H1 (cell line): ENCODE results near the gene MAP6. TPM values are rescaled to one million over a fixed set of nuclear protein-coding genes. Genes with fewer than 3 reads are reported as not detected.

Experiments used
- CTCF ChIA-PET: fragments of 300-600 bp; sonication (Branson Sonifier 250); formaldehyde crosslinking; loops from one replicate; lab custom pipeline; 2021; ENCODE audit not compliant: partially characterized antibody; lab: Charles Lee
- POLR2A ChIA-PET: fragments of 300-600 bp; sonication (Branson Sonifier 250); formaldehyde crosslinking; loops from one replicate; lab custom pipeline; 2021; ENCODE audit warnings: inconsistent platforms; ENCODE audit not compliant: partially characterized antibody; lab: Charles Lee
- DNase-seq, 2 experiments: peaks; one replicate each; pipeline versions ENCODE4 v3.0.0 to v3.0.0-alpha.2; 2010 to 2022; ENCODE audit warnings: low spot score in 2 of 2, low read depth in 1 of 2, mixed read lengths in 1 of 2
- FAIRE-seq: peaks from 2 replicates; lab custom pipeline; 2011; peaks lifted over from hg19 to GRCh38; lab: Jason Lieb, UNC
- H2AFZ ChIP-seq: 2 replicates; pipeline ENCODE4 v1.8.1; 2012; ENCODE audit warnings: low read length, inconsistent platforms
- H2AK5ac ChIP-seq: 2 replicates; pipeline ENCODE4 v1.6.1; 2013; ENCODE audit warnings: low read depth, low read length
- H2BK120ac ChIP-seq: replicated peaks from 2 replicates; pipeline ENCODE3; 2013; ENCODE audit warnings: low read depth, low read length, inconsistent platforms
- H2BK12ac ChIP-seq: 2 replicates; pipeline ENCODE4 v1.6.1; 2013; ENCODE audit warnings: low read depth, low read length
- H2BK15ac ChIP-seq: 2 replicates; pipeline ENCODE4 v1.6.1; 2013; ENCODE audit warnings: low read length
- H2BK20ac ChIP-seq: 2 replicates; pipeline ENCODE4 v1.6.1; 2013; ENCODE audit warnings: low read length
- H2BK5ac ChIP-seq: 2 replicates; pipeline ENCODE4 v1.6.1; 2013; ENCODE audit warnings: low read depth, low read length
- H3K14ac ChIP-seq: 2 replicates; pipeline ENCODE4 v1.6.1; 2013; ENCODE audit warnings: inconsistent platforms; ENCODE audit not compliant: insufficient read length
- H3K18ac ChIP-seq: 2 replicates; pipeline ENCODE4 v1.6.1; 2013; ENCODE audit warnings: low read length; ENCODE audit errors: extremely low read depth
- H3K23ac ChIP-seq: 2 replicates; pipeline ENCODE4 v1.6.1; 2013; ENCODE audit warnings: inconsistent platforms; ENCODE audit not compliant: insufficient read length
- H3K23me2 ChIP-seq: 2 replicates; pipeline ENCODE4 v1.6.1; 2013; ENCODE audit warnings: low read depth, low read length
- H3K27ac ChIP-seq: 2 replicates; pipeline ENCODE4 v1.6.1; 2011; ENCODE audit warnings: low read depth, low read length, inconsistent platforms
- H3K27me3 ChIP-seq, 4 experiments: replicated peaks in 1 of 4; 1 replicate in 1 of 4; 2 replicates in 3 of 4; pipeline versions ENCODE4 v1.6.1 to v1.8.1; 2011 to 2013; ENCODE audit warnings: low read length in 3 of 4, mild to moderate bottlenecking in 3 of 4, inconsistent platforms in 2 of 4, mixed read lengths in 2 of 4, moderate library complexity in 1 of 4; ENCODE audit not compliant: control insufficient read depth in 3 of 4, insufficient read depth in 3 of 4; ENCODE audit errors: extremely low read depth in 1 of 4
- H3K36me3 ChIP-seq, 4 experiments: 2 replicates each; pipeline versions ENCODE4 v1.6.1 to v1.8.1; 2011 to 2013; ENCODE audit warnings: mild to moderate bottlenecking in 4 of 4, low read length in 3 of 4, moderate library complexity in 2 of 4, control low read depth in 1 of 4, inconsistent platforms in 1 of 4; ENCODE audit not compliant: insufficient read depth in 4 of 4, control insufficient read depth in 2 of 4
- H3K4ac ChIP-seq: replicated peaks from 2 replicates; pipeline ENCODE3; 2013; ENCODE audit warnings: low read length, low read depth, mixed read lengths, inconsistent platforms; ENCODE audit not compliant: insufficient read length
- H3K4me1 ChIP-seq, 4 experiments: replicated peaks in 1 of 4; 1 replicate in 1 of 4; 2 replicates in 3 of 4; pipeline versions ENCODE4 v1.6.1 to v1.8.1; 2011 to 2013; ENCODE audit warnings: low read length in 3 of 4, inconsistent platforms in 2 of 4, mixed read lengths in 1 of 4; ENCODE audit not compliant: insufficient read depth in 4 of 4, control insufficient read depth in 3 of 4
- H3K4me2 ChIP-seq, 2 experiments: 2 replicates each; pipeline versions ENCODE4 v1.6.1 to v1.8.1; 2011 to 2013; ENCODE audit warnings: low read depth in 2 of 2, low read length in 2 of 2, control low read depth in 1 of 2, inconsistent platforms in 1 of 2, mild to moderate bottlenecking in 1 of 2; ENCODE audit not compliant: insufficient read depth in 1 of 2
- H3K4me3 ChIP-seq, 4 experiments: fragments of 200-600, 300-600 bp in 1 of 4; sonication (generic), shearing (Covaris generic), sonication (Bioruptor Twin) in 1 of 4; 2 replicates each; pipeline versions ENCODE4 v1.5.1 to v1.8.1; 2011 to 2016; ENCODE audit warnings: low read length in 4 of 4, low read depth in 3 of 4, control low read depth in 2 of 4, inconsistent platforms in 2 of 4, mild to moderate bottlenecking in 2 of 4, mixed read lengths in 1 of 4, moderate library complexity in 1 of 4; ENCODE audit not compliant: insufficient read depth in 2 of 4; ENCODE audit errors: extremely low read depth in 1 of 4
- H3K56ac ChIP-seq: replicated peaks from 2 replicates; pipeline ENCODE3; 2013; ENCODE audit warnings: low read depth, mild to moderate bottlenecking, mixed read lengths, low read length, inconsistent platforms; ENCODE audit not compliant: insufficient read length
- H3K79me1 ChIP-seq: 2 replicates; pipeline ENCODE4 v1.6.1; 2013; ENCODE audit warnings: low read depth, low read length, control low read depth
- H3K79me2 ChIP-seq, 2 experiments: 2 replicates each; pipeline versions ENCODE4 v1.6.1 to v1.8.1; 2012 to 2013; ENCODE audit warnings: low read length in 2 of 2, mild to moderate bottlenecking in 2 of 2, inconsistent platforms in 1 of 2; ENCODE audit not compliant: insufficient read depth in 2 of 2, control insufficient read depth in 1 of 2
- H3K9ac ChIP-seq, 4 experiments: replicated peaks in 1 of 4; 1 replicate in 1 of 4; 2 replicates in 3 of 4; pipeline versions ENCODE4 v1.6.1 to v1.8.1; 2011 to 2013; ENCODE audit warnings: low read depth in 3 of 4, low read length in 3 of 4, control low read depth in 2 of 4, mild to moderate bottlenecking in 2 of 4, moderate library complexity in 2 of 4, inconsistent platforms in 1 of 4; ENCODE audit errors: extremely low read depth in 1 of 4
- H3K9me3 ChIP-seq, 2 experiments: 2 replicates each; pipeline versions ENCODE4 v1.6.1 to v1.8.1; 2012 to 2013; ENCODE audit warnings: mild to moderate bottlenecking in 2 of 2, moderate library complexity in 2 of 2, control low read depth in 1 of 2, inconsistent platforms in 1 of 2, low read depth in 1 of 2, low read length in 1 of 2, mixed read lengths in 1 of 2; ENCODE audit not compliant: insufficient read depth in 2 of 2
- H4K20me1 ChIP-seq, 2 experiments: replicated peaks in 1 of 2; 2 replicates each; pipeline versions ENCODE3 to v1.8.1; 2011 to 2013; ENCODE audit warnings: inconsistent platforms in 2 of 2, low read length in 2 of 2, mild to moderate bottlenecking in 1 of 2; ENCODE audit not compliant: insufficient read depth in 2 of 2, control insufficient read depth in 1 of 2
- H4K5ac ChIP-seq: 2 replicates; pipeline ENCODE4 v1.6.1; 2013; ENCODE audit warnings: low read length, low read depth, mixed read lengths, inconsistent platforms; ENCODE audit not compliant: insufficient read length
- H4K8ac ChIP-seq: 2 replicates; pipeline ENCODE4 v1.8.0; 2013; ENCODE audit warnings: mild to moderate bottlenecking, moderate library complexity, low read length, inconsistent platforms; ENCODE audit not compliant: insufficient read depth; ENCODE audit errors: extremely low read depth
- H4K91ac ChIP-seq: replicated peaks from 2 replicates; pipeline ENCODE3; 2013; ENCODE audit warnings: low read length, mixed read lengths, inconsistent platforms; ENCODE audit not compliant: insufficient read length
- CEBPB ChIP-seq: IDR thresholded peaks from 2 replicates; pipeline ENCODE4 v1.6.1; 2012; ENCODE audit warnings: low read depth, low read length
- EP300 ChIP-seq, 2 experiments: IDR thresholded peaks; 1 replicate in 1 of 2; 2 replicates in 1 of 2; pipeline ENCODE4 v1.6.1; 2011 to 2012; ENCODE audit warnings: low read depth in 2 of 2, low read length in 2 of 2, mild to moderate bottlenecking in 2 of 2, borderline replicate concordance in 1 of 2, inconsistent platforms in 1 of 2, moderate library complexity in 1 of 2
- JUND ChIP-seq: IDR thresholded peaks from 2 replicates; pipeline ENCODE4 v1.6.1; 2011; ENCODE audit warnings: mild to moderate bottlenecking, improper control_type of control experiment, low read length
- SIRT6 ChIP-seq: IDR thresholded peaks from one replicate; pipeline ENCODE4 v1.7.1; 2012; ENCODE audit warnings: low read length, inconsistent platforms
- SP4 ChIP-seq: IDR thresholded peaks from 2 replicates; pipeline ENCODE4 v1.6.1; 2012; ENCODE audit warnings: low read length, inconsistent platforms
- SRF ChIP-seq: IDR thresholded peaks from 2 replicates; pipeline ENCODE4 v1.6.1; 2011; ENCODE audit warnings: mild to moderate bottlenecking, low read depth, low read length, moderate library complexity
- TBP ChIP-seq: IDR thresholded peaks from 2 replicates; pipeline ENCODE4 v1.6.1; 2011; ENCODE audit warnings: low read depth, low read length, improper control_type of control experiment
- TCF12 ChIP-seq: IDR thresholded peaks from 2 replicates; pipeline ENCODE4 v1.6.1; 2011; ENCODE audit warnings: low read depth, mild to moderate bottlenecking, low read length
- WGBS, 2 experiments: shearing (Covaris generic) in 1 of 2; methylation state at CpG; one replicate each; pipeline versions ENCODE4 v1.1.6 to v1.1.7; 2013 to 2015; ENCODE audit warnings: low lambda C conversion rate in 2 of 2, mixed read lengths in 2 of 2, inconsistent platforms in 1 of 2, low coverage in 1 of 2, missing lambda C conversion rate in 1 of 2; ENCODE audit not compliant: insufficient replicate concordance in 2 of 2, insufficient coverage in 1 of 2, insufficient read length in 1 of 2; ENCODE audit errors: extremely low coverage in 1 of 2, missing lambda C conversion rate in 1 of 2; 5-methylcytosine and 5-hydroxymethylcytosine counted together
- polyA plus RNA-seq, 7 experiments: library from polyadenylated mRNA; depleted of rRNA in 3 of 7; stranded (reverse) in 5 of 7; unstranded in 2 of 7; fragments of >200 nt in 5 of 7; fragments of 200-250 nt in 2 of 7; gene quantifications; 1 replicate in 5 of 7; 2 replicates in 1 of 7; 4 replicates in 1 of 7; pipeline versions ENCODE4 v1.2.1 to v1.2.3, GENCODE V29; 2011 to 2013; ENCODE audit warnings: missing spikeins in 2 of 7, mixed read lengths in 2 of 7
- total RNA-seq: library from RNA; stranded (reverse); fragmentation: NEBNext Ultra II Directional; extraction: Animal tissue kit (Norgen Biotek cat#: 25700); gene quantifications from 2 replicates; pipeline ENCODE4 v1.2.1, GENCODE V29; 2021
- TF ChIP-seq, protein P1 (sequence below): IDR thresholded peaks from 2 replicates; pipeline ENCODE4 v1.6.1; 2011; ENCODE audit warnings: low read length, improper control_type of control experiment
- TF ChIP-seq, protein P2 (sequence below): IDR thresholded peaks from 2 replicates; pipeline ENCODE4 v1.6.1; 2012; ENCODE audit warnings: inconsistent platforms

The MAP6 gene
- total and polyA plus RNA-seq, 2 of the 8 experiments (the other 6 are each of a cell fraction or from before 2014, with no cell fraction given), result 0.54 to 0.89 TPM

- Histone ChIP-seq H3K4ac (no peak overlapping the region), H3K14ac (no peak overlapping the region), H4K20me1 (no peaks in the 10 kb centered on the region), H3K56ac (no peak overlapping the region), H2BK15ac (no peak overlapping the region), H3K36me3 (no peaks in the 10 kb centered on the region), H4K91ac (no peak overlapping the region), H3K9ac (no peak overlapping the region), H2AK5ac (no peak overlapping the region), H3K23me2 (no peaks in the 10 kb centered on the region), H3K4me1 (peaks cover 0 to 4% (median under 1%) of the 10 kb centered on the region in 4 experiments; a peak in 3 of 7 replicates), H4K5ac (no peak overlapping the region), H3K9me3 (no peaks in the 10 kb centered on the region), H3K4me2 (no peak overlapping the region), H4K8ac (no peak overlapping the region), H3K79me1 (no peaks in the 10 kb centered on the region), H3K79me2 (no peaks in the 10 kb centered on the region), H3K18ac (no peak overlapping the region), H3K27ac (no peak overlapping the region), H2BK120ac (no peak overlapping the region), H2BK5ac (no peak overlapping the region), H3K4me3 (no peak overlapping the region), H2AFZ (no peak overlapping the region), H2BK20ac (no peak overlapping the region), H3K23ac (no peak overlapping the region), H2BK12ac (no peak overlapping the region), H3K27me3 (peaks cover 0 to 3% (median 0%) of the 10 kb centered on the region in 4 experiments; a peak in 1 of 7 replicates)
- TF ChIP-seq TBP, result no peak
- TF ChIP-seq, protein P1, sequence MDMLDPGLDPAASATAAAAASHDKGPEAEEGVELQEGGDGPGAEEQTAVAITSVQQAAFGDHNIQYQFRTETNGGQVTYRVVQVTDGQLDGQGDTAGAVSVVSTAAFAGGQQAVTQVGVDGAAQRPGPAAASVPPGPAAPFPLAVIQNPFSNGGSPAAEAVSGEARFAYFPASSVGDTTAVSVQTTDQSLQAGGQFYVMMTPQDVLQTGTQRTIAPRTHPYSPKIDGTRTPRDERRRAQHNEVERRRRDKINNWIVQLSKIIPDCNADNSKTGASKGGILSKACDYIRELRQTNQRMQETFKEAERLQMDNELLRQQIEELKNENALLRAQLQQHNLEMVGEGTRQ, result no peak
- no peak for TF ChIP-seq TCF12
- TF ChIP-seq SIRT6, result no peak
- no peak for TF ChIP-seq SRF
- no peak for TF ChIP-seq SP4
- TF ChIP-seq, protein P2, sequence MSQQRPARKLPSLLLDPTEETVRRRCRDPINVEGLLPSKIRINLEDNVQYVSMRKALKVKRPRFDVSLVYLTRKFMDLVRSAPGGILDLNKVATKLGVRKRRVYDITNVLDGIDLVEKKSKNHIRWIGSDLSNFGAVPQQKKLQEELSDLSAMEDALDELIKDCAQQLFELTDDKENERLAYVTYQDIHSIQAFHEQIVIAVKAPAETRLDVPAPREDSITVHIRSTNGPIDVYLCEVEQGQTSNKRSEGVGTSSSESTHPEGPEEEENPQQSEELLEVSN, result no peak
- no peak for TF ChIP-seq CEBPB
- no peak for TF ChIP-seq JUND
- TF ChIP-seq EP300 (IDR thresholded peaks at IDR 0.05; ENCODE audit: borderline replicate concordance in 1 of 2, low read depth in 2 of 2, low read length in 2 of 2), result no peak
- DNase-seq (no peak), FAIRE-seq (no peak)
- ChIA-PET POLR2A (interaction anchor here (0.6 to 1.0 kb wide), 3 partner anchors 25 to 194 kb away, joined by 3 read pairs; no protein-coding TSS in a partner anchor), CTCF (interaction anchor here (0.6 to 7.2 kb wide), 12 partner anchors 10 to 105 kb away, joined by 3 to 74 read pairs (median 4); no protein-coding TSS in a partner anchor)
- 86% methylated on average over 7 of the region's 7 CpGs; no CpG with 5 or more reads in 1 of the 2 experiments for WGBS, 2 experiments
Observed at GRCh38 chr11:75601494-75601893, 67.3 kb downstream of the MAP6 start.
